Gastroesophageal sphincter (tissue), 3 donors: ENCODE measurements around the gene BRIP1.

Source experiments
- POLR2A ChIP-seq, 2 donors: fragments of 450-650 bp; IDR thresholded peaks; one replicate each; pipeline ENCODE4 v1.6.1; 2017; ENCODE audit warnings: antibody characterized with exemption in 2 of 2, mild to moderate bottlenecking in 2 of 2, moderate library complexity in 1 of 2
- POLR2AphosphoS5 ChIP-seq: sonication (generic); formaldehyde crosslinking; IDR thresholded peaks from one replicate; pipeline ENCODE4 v1.6.1; 2017; ENCODE audit warnings: antibody characterized with exemption
- TF ChIP-seq, protein P1 (sequence below), 4 experiments: fragments of 200-600 bp in 2 of 4; fragments of 450-650 bp in 2 of 4; sonication (generic) in 1 of 4; IDR thresholded peaks; one replicate each; pipeline ENCODE4 v1.5.1; 2017 to 2019; ENCODE audit warnings: antibody characterized with exemption in 4 of 4, mild to moderate bottlenecking in 2 of 4, moderate library complexity in 2 of 4

DNA sequence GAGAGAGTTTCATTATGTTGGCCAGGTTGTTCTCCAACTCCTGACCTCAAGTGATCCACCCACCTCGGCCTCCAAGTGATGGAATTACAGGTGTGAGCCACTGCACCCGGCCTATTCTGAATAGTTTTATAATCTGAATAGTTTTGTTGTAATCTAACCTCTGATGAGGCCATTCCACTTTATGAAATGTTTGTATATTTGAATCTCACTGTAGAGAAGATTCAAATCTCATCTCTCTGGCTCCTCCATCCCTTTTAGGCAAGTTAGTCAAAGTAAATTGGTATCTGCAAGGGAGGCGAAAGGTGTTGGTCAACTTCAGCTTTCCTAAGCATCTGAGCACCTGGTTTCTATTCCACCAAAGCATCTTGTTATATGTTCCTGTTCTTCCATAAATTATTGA lies 131.2 kb downstream of the BRIP1 start:
- TF ChIP-seq POLR2AphosphoS5 (no peak), POLR2A (IDR thresholded peaks at IDR 0.05) (no peak)
- TF ChIP-seq, protein P1, sequence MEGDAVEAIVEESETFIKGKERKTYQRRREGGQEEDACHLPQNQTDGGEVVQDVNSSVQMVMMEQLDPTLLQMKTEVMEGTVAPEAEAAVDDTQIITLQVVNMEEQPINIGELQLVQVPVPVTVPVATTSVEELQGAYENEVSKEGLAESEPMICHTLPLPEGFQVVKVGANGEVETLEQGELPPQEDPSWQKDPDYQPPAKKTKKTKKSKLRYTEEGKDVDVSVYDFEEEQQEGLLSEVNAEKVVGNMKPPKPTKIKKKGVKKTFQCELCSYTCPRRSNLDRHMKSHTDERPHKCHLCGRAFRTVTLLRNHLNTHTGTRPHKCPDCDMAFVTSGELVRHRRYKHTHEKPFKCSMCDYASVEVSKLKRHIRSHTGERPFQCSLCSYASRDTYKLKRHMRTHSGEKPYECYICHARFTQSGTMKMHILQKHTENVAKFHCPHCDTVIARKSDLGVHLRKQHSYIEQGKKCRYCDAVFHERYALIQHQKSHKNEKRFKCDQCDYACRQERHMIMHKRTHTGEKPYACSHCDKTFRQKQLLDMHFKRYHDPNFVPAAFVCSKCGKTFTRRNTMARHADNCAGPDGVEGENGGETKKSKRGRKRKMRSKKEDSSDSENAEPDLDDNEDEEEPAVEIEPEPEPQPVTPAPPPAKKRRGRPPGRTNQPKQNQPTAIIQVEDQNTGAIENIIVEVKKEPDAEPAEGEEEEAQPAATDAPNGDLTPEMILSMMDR (IDR thresholded peaks at IDR 0.05), result no peak
